Measurements from ENCODE around the gene XRCC1. TPM values are rescaled to one million over a fixed set of nuclear protein-coding genes. Genes with fewer than 3 reads are reported as not detected.

The XRCC1 gene
- total and polyA plus RNA-seq, 9 donors: 16.8 to 39.9 (median 28.4) TPM

DNA sequence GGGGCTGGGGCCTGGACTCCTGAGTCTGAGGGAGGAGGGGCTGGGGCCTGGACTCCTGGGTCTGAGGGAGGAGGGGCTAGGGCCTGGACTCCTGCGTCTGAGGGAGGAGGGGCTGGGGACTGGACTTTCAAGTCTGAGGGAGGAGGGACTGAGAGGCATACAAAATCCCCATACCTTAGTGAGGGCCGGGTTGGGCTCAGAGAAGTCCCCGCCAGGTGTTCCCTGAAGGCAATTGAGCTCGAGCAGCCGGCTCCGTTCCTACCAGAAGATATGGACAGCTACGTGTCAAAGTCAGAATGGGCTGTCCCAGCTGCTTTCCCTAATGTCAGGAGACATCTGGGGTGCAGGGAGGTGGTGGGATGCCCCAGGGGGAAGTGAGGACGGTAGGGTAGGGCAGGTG is 80.2 kb downstream of the XRCC1 start:
- no peaks in the 10 kb centered on the region for H3K9me3 ChIP-seq
- no peaks in the 10 kb centered on the region for H3K27me3 ChIP-seq
- TF ChIP-seq CTCF (IDR thresholded peaks at IDR 0.05) (no peak), EP300 (IDR thresholded peaks at IDR 0.05) (no peak), POLR2A (IDR thresholded peaks at IDR 0.05) (no peak)
- no peak overlapping the region for H3K27ac ChIP-seq
- H3K4me1 ChIP-seq (ENCODE audit: insufficient read depth): no peaks in the 10 kb centered on the region
- H3K4me3 ChIP-seq: no peak overlapping the region
- H3K36me3 ChIP-seq: no peaks in the 10 kb centered on the region
- no peak for DNase-seq
- 79 to 82% (median 81%) methylated on average over 8 of the region's 8 CpGs for WGBS, 3 donors
- intact Hi-C loops (cut with DNase I): no loop called here

Other genes with a start within 250 kb of the XRCC1 start
- gene CD177, start 221.8 kb downstream of the XRCC1 start, total RNA-seq: under 1 TPM in 4 of 7 donors, not detected in 3; 0.12 to 0.55 (median 0.18) TPM
- under 1 TPM; 0.06 to 0.82 TPM for gene CD177, start 221.8 kb downstream of the XRCC1 start, polyA plus RNA-seq
- gene TEX101, start 160.6 kb downstream of the XRCC1 start, total RNA-seq: not detected
- not detected for gene TEX101, start 160.6 kb downstream of the XRCC1 start, polyA plus RNA-seq
- 10 to 100 TPM in 1 of 7 donors, 1 to 10 TPM in 6; 2.5 to 15.1 (median 6.8) TPM for gene LYPD3, start 109.9 kb downstream of the XRCC1 start, total RNA-seq
- 1 to 10 TPM; 1.8 to 4.0 TPM for gene LYPD3, start 109.9 kb downstream of the XRCC1 start, polyA plus RNA-seq
- 10 to 100 TPM; 14.5 to 29.7 (median 21.8) TPM for gene PHLDB3, start 70.8 kb downstream of the XRCC1 start, total RNA-seq
- 10 to 100 TPM in 1 of 2 donors, 1 to 10 TPM in 1; 1.4 to 14.7 TPM for gene PHLDB3, start 70.8 kb downstream of the XRCC1 start, polyA plus RNA-seq
- gene ETHE1, start 48.3 kb downstream of the XRCC1 start, total RNA-seq: 10 to 100 TPM; 16.1 to 28.5 (median 22.5) TPM
- 10 to 100 TPM; 25.0 to 28.7 TPM for gene ETHE1, start 48.3 kb downstream of the XRCC1 start, polyA plus RNA-seq
- gene ZNF575, start 42.3 kb downstream of the XRCC1 start, total RNA-seq: 1 to 10 TPM; 1.3 to 5.9 (median 3.9) TPM
- 1 to 10 TPM; 1.2 to 1.7 TPM for gene ZNF575, start 42.3 kb downstream of the XRCC1 start, polyA plus RNA-seq
- gene PINLYP, start 274 bp upstream of the XRCC1 start, total RNA-seq: 10 to 100 TPM; 10.6 to 22.3 (median 17.7) TPM
- 10 to 100 TPM; 25.5 to 29.9 TPM for gene PINLYP, start 274 bp upstream of the XRCC1 start, polyA plus RNA-seq
- gene IRGQ, start 20.6 kb upstream of the XRCC1 start, total RNA-seq: 10 to 100 TPM; 11.6 to 25.8 (median 19.8) TPM
- 10 to 100 TPM in 1 of 2 donors, 1 to 10 TPM in 1; 5.4 to 10.5 TPM for gene IRGQ, start 20.6 kb upstream of the XRCC1 start, polyA plus RNA-seq
- 10 to 100 TPM; 11.5 to 22.4 (median 16.9) TPM for gene ZNF576, start 21.1 kb upstream of the XRCC1 start, total RNA-seq
- 10 to 100 TPM in 1 of 2 donors, 1 to 10 TPM in 1; 8.6 to 16.6 TPM for gene ZNF576, start 21.1 kb upstream of the XRCC1 start, polyA plus RNA-seq
- under 1 TPM; 0.10 to 0.73 (median 0.33) TPM for gene SRRM5, start 36.6 kb upstream of the XRCC1 start, total RNA-seq
- under 1 TPM; 0.25 to 0.50 TPM for gene SRRM5, start 36.6 kb upstream of the XRCC1 start, polyA plus RNA-seq
- gene ZNF428, start 44.1 kb upstream of the XRCC1 start, total RNA-seq: 10 to 100 TPM; 30.0 to 69.0 (median 43.1) TPM
- 10 to 100 TPM; 11.6 to 59.0 TPM for gene ZNF428, start 44.1 kb upstream of the XRCC1 start, polyA plus RNA-seq
- 10 to 100 TPM in 6 of 7 donors, 1 to 10 TPM in 1; 8.2 to 24.3 (median 11.3) TPM for gene CADM4, start 64.3 kb upstream of the XRCC1 start, total RNA-seq
- gene CADM4, start 64.3 kb upstream of the XRCC1 start, polyA plus RNA-seq: 10 to 100 TPM in 1 of 2 donors, 1 to 10 TPM in 1; 6.2 to 17.8 TPM
- gene PLAUR, start 94.6 kb upstream of the XRCC1 start, total RNA-seq: 100 to 1,000 TPM in 1 of 7 donors, 10 to 100 TPM in 5, 1 to 10 TPM in 1; 9.4 to 112 (median 22.1) TPM
- gene PLAUR, start 94.6 kb upstream of the XRCC1 start, polyA plus RNA-seq: 10 to 100 TPM in 1 of 2 donors, 1 to 10 TPM in 1; 9.5 to 13.4 TPM
- not detected for gene IRGC, start 140.5 kb upstream of the XRCC1 start, total RNA-seq
- not detected for gene IRGC, start 140.5 kb upstream of the XRCC1 start, polyA plus RNA-seq
- 10 to 100 TPM; 13.9 to 34.8 (median 24.2) TPM for gene SMG9, start 179.4 kb upstream of the XRCC1 start, total RNA-seq
- 10 to 100 TPM; 15.7 to 15.9 TPM for gene SMG9, start 179.4 kb upstream of the XRCC1 start, polyA plus RNA-seq
- gene KCNN4, start 205.4 kb upstream of the XRCC1 start, total RNA-seq: 1 to 10 TPM in 5 of 7 donors, under 1 TPM in 2; 0.61 to 9.1 (median 2.6) TPM
- gene KCNN4, start 205.4 kb upstream of the XRCC1 start, polyA plus RNA-seq: under 1 TPM; 0.28 to 0.71 TPM
- 1 to 10 TPM in 2 of 7 donors, under 1 TPM in 5; 0.25 to 1.9 (median 0.79) TPM for gene LYPD5, start 226.9 kb upstream of the XRCC1 start, total RNA-seq
- 1 to 10 TPM in 1 of 2 donors, under 1 TPM in 1; 0.27 to 1.9 TPM for gene LYPD5, start 226.9 kb upstream of the XRCC1 start, polyA plus RNA-seq